ENCODE data around the gene FNDC3B. TPM values are rescaled to one million over a fixed set of nuclear protein-coding genes. Genes with fewer than 3 reads are reported as not detected.

Gene FNDC3B
- total RNA-seq, 1 experiment from 2014 or later = 173 TPM

DNA sequence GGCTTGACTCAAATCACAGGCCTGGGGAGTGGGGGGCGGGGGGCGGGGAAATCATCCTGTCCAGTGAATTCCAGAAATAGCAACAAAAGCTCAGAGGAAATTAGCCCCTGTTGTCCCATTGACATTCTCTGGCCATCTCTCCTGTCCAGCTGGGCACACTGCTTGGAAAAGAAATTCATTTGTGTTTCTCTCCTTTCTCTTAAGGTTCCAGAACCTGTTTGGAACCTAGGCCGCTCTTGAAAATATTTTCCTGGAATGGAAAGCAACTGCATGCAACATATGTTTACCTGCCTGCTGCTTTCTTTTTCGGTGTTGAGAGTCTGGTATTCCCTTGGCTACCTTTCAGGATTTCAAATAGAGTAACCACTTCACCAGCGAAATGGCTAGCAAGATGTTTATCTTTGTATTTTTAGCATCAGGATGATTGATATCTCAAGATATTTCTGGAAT, 239.8 kb downstream of the FNDC3B start:
- Histone ChIP-seq H3K4me1 (ENCODE audit: control insufficient read depth, insufficient read depth, low read length) (peaks cover 12% of the 10 kb centered on the region; the same call in 1 of the 2 replicates), H3K4me3 (ENCODE audit: low read depth in 2 of 2, low read length in 2 of 2) (no peak overlapping the region), H3K27me3 (ENCODE audit: control insufficient read depth, insufficient read depth, low read length) (no peaks in the 10 kb centered on the region), H3K9me3 (ENCODE audit: control insufficient read depth, insufficient read depth, low read depth, low read length) (no peaks in the 10 kb centered on the region), H3K36me3 (ENCODE audit: control insufficient read depth, insufficient read depth, low read length) (peaks cover 2% of the 10 kb centered on the region; the same call in 1 of the 2 replicates), H3K27ac (ENCODE audit: low read length) (0 out of 2 replicates have a peak overlapping the region, but pooled peaks have one; percentile 17)
- ChIA-PET POLR2A (no interaction called here), CTCF (no interaction called here)
- ATAC-seq (no peak; the same call in 1 of the 2 replicates), DNase-seq (ENCODE audit: low read depth, low spot score) (no peak)
- in situ Hi-C loops (cut with HindIII; ENCODE audit: low pct_unique_long_range_greater_than_20kb, low sequenced_read_pairs) = no loop called here
- no peak for TF ChIP-seq REST (IDR thresholded peaks at IDR 0.05; ENCODE audit: insufficient read depth in 1 of 2, low read depth in 2 of 2, low read length in 1 of 2)
- no peak for TF ChIP-seq POLR2AphosphoS5 (IDR thresholded peaks at IDR 0.05; ENCODE audit: low read depth, low read length)
- TF ChIP-seq CTCF (IDR thresholded peaks at IDR 0.05) = no peak
- no peak for TF ChIP-seq SIN3A (IDR thresholded peaks at IDR 0.05; ENCODE audit: borderline replicate concordance, insufficient read depth, low read depth, low read length)
- TF ChIP-seq TCF7L2 (IDR thresholded peaks at IDR 0.05; ENCODE audit: low read depth, low read length) = no peak
- intact Hi-C loops (cut with micrococcal nuclease; ENCODE audit: unreplicated experiment) = no loop called here
- no TSS peak for BruUV-seq (replicated peaks)

DNA sequence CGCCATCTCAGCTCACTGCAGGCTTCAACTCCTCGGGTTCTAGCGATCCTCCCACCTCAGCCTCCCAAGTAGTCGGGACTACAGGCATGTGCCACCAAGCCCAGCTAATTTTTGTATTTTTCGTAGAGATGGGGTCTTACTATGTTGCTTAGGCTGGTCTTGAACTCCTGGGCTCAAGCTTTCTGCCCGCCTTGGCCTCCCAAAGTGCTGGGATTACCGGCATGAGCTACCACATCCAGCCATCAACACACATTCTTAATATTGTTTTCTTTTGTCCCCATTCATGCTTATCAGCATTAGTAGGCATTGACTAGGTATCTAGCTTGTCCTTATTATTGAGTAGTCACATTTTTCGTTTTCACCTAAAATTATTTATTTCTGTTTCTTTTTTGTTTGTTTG, 240.6 kb downstream of the FNDC3B start:
- BruUV-seq (replicated peaks) = no TSS peak

More for the DNA sequence above, 240.6 kb downstream of the FNDC3B start:
- Histone ChIP-seq H3K9me3 (ENCODE audit: control insufficient read depth, insufficient read depth, low read depth, low read length) (no peaks in the 10 kb centered on the region), H3K4me1 (ENCODE audit: control insufficient read depth, insufficient read depth, low read length) (peaks cover 18% of the 10 kb centered on the region), H3K27me3 (ENCODE audit: control insufficient read depth, insufficient read depth, low read length) (no peaks in the 10 kb centered on the region), H3K27ac (ENCODE audit: low read length) (no peak overlapping the region), H3K36me3 (ENCODE audit: control insufficient read depth, insufficient read depth, low read length) (peaks cover 2% of the 10 kb centered on the region; the same call in 1 of the 2 replicates), H3K4me3 (ENCODE audit: low read depth in 2 of 2, low read length in 2 of 2) (no peak overlapping the region)
- TF ChIP-seq TCF7L2 (IDR thresholded peaks at IDR 0.05; ENCODE audit: low read depth, low read length) = no peak
- no peak for TF ChIP-seq SIN3A (IDR thresholded peaks at IDR 0.05; ENCODE audit: borderline replicate concordance, insufficient read depth, low read depth, low read length)
- no peak for TF ChIP-seq POLR2AphosphoS5 (IDR thresholded peaks at IDR 0.05; ENCODE audit: low read depth, low read length)
- TF ChIP-seq REST (IDR thresholded peaks at IDR 0.05; ENCODE audit: insufficient read depth in 1 of 2, low read depth in 2 of 2, low read length in 1 of 2) = no peak
- no peak for TF ChIP-seq CTCF (IDR thresholded peaks at IDR 0.05)
- DNase-seq (ENCODE audit: low read depth, low spot score) (no peak), ATAC-seq (no peak)
- intact Hi-C loops (cut with micrococcal nuclease; ENCODE audit: unreplicated experiment) = no loop called here
- CTCF ChIA-PET = no interaction called here
- POLR2A ChIA-PET = interaction anchor here (0.5 kb wide), 1 partner anchor 238 kb away, joined by 5 read pairs; no protein-coding TSS in a partner anchor
- in situ Hi-C loops (cut with HindIII; ENCODE audit: low pct_unique_long_range_greater_than_20kb, low sequenced_read_pairs) = no loop called here
